Endothelial cell of umbilical vein (primary cell): ENCODE data around the gene XPNPEP1. TPM values are rescaled to one million over a fixed set of nuclear protein-coding genes. Genes with fewer than 3 reads are reported as not detected.

Experiments
- BruUV-seq: library from RNA; stranded (reverse); fragments of 400-500 nt; replicated peaks from 2 replicates; lab custom pipeline; 2021; lab: Mats Ljungman, UMichigan
- CTCF ChIA-PET: fragments of 300-600, 350-600 bp; sonication (Branson Sonifier 250); formaldehyde crosslinking; loops from one replicate; lab custom pipeline; 2021; ENCODE audit warnings: antibody characterized with exemption, inconsistent platforms; lab: Charles Lee
- POLR2A ChIA-PET: fragments of 300-600, 350-600 bp; sonication (Branson Sonifier 250); formaldehyde crosslinking; loops from one replicate; lab custom pipeline; 2021; ENCODE audit warnings: antibody characterized with exemption, inconsistent platforms; lab: Charles Lee
- DNase-seq: peaks from one replicate; pipeline ENCODE4 v3.0.0-alpha.2; 2011; ENCODE audit warnings: low read depth, low spot score
- FAIRE-seq: peaks from 2 replicates; lab custom pipeline; 2011; peaks lifted over from hg19 to GRCh38; lab: Jason Lieb, UNC
- H2AFZ ChIP-seq: 2 replicates; pipeline ENCODE4 v1.6.0; 2012; ENCODE audit warnings: low read depth, low read length, control low read depth, inconsistent platforms
- H3K27ac ChIP-seq: 2 replicates; pipeline ENCODE4 v1.5.1; 2011; ENCODE audit warnings: low read depth, mild to moderate bottlenecking, control low read depth, low read length, moderate library complexity; ENCODE audit not compliant: insufficient read depth
- H3K27me3 ChIP-seq, 2 experiments: 2 replicates each; pipeline versions ENCODE4 v1.6.0 to v1.6.1; 2011; ENCODE audit warnings: low read length in 2 of 2, mixed read lengths in 1 of 2; ENCODE audit not compliant: control insufficient read depth in 2 of 2, insufficient read depth in 2 of 2
- H3K36me3 ChIP-seq, 2 experiments: 2 replicates in 1 of 2; 3 replicates in 1 of 2; pipeline ENCODE4 v1.5.1; 2011; ENCODE audit warnings: low read length in 2 of 2, mild to moderate bottlenecking in 1 of 2, moderate library complexity in 1 of 2; ENCODE audit not compliant: control insufficient read depth in 2 of 2, insufficient read depth in 2 of 2; ENCODE audit errors: extremely low read depth in 1 of 2
- H3K4me1 ChIP-seq: 3 replicates; pipeline ENCODE4 v1.5.1; 2011; ENCODE audit warnings: mild to moderate bottlenecking, low read length; ENCODE audit not compliant: control insufficient read depth, insufficient read depth; ENCODE audit errors: extremely low read depth
- H3K4me2 ChIP-seq: 2 replicates; pipeline ENCODE4 v1.6.1; 2011; ENCODE audit warnings: low read length, control low read depth, mixed read lengths; ENCODE audit not compliant: insufficient read depth
- H3K4me3 ChIP-seq, 3 experiments: fragments of 200-600 bp in 1 of 3; sonication (generic), shearing (Covaris generic) in 1 of 3; replicated peaks in 1 of 3; 2 replicates each; pipeline ENCODE4 v1.5.1; 2011 to 2016; ENCODE audit warnings: control low read depth in 3 of 3, low read length in 3 of 3, mild to moderate bottlenecking in 2 of 3, inconsistent platforms in 1 of 3, low read depth in 1 of 3, moderate library complexity in 1 of 3; ENCODE audit not compliant: insufficient read depth in 1 of 3
- H3K79me2 ChIP-seq: 2 replicates; pipeline ENCODE4 v1.6.0; 2012; ENCODE audit warnings: low read length, inconsistent platforms; ENCODE audit not compliant: control insufficient read depth, insufficient read depth
- H3K9ac ChIP-seq: replicated peaks from 2 replicates; pipeline ENCODE3; 2011; ENCODE audit warnings: low read length, control low read depth; ENCODE audit not compliant: insufficient read depth; ENCODE audit errors: extremely low read depth
- H3K9me1 ChIP-seq: replicated peaks from 3 replicates; pipeline ENCODE4 v1.6.0; 2011; ENCODE audit warnings: mild to moderate bottlenecking, low read length; ENCODE audit not compliant: control insufficient read depth, insufficient read depth; ENCODE audit errors: extremely low read depth
- H3K9me3 ChIP-seq: replicated peaks from 2 replicates; pipeline ENCODE4 v1.5.1; 2012; ENCODE audit warnings: low read length, inconsistent platforms; ENCODE audit not compliant: control insufficient read depth, insufficient read depth
- H4K20me1 ChIP-seq: replicated peaks from 2 replicates; pipeline ENCODE3; 2011; ENCODE audit warnings: mild to moderate bottlenecking, low read length; ENCODE audit not compliant: control insufficient read depth, insufficient read depth; ENCODE audit errors: extremely low read depth
- CTCF ChIP-seq, 2 donors: IDR thresholded peaks; 1 replicate in 1 of 2; 2 replicates in 1 of 2; pipeline ENCODE4 v1.5.1; 2011; ENCODE audit warnings: low read length in 2 of 2, mild to moderate bottlenecking in 2 of 2, moderate library complexity in 2 of 2, control low read depth in 1 of 2, inconsistent platforms in 1 of 2, low read depth in 1 of 2; ENCODE audit not compliant: insufficient read depth in 1 of 2; ENCODE audit errors: extremely low read depth in 1 of 2
- EZH2 ChIP-seq: IDR thresholded peaks from 2 replicates; pipeline ENCODE4 v1.6.1; 2012; ENCODE audit warnings: borderline replicate concordance, low read depth, mild to moderate bottlenecking, moderate library complexity, low read length, inconsistent platforms; ENCODE audit not compliant: severe bottlenecking
- FOS ChIP-seq: IDR thresholded peaks from 2 replicates; pipeline ENCODE4 v1.6.1; 2011; ENCODE audit warnings: mild to moderate bottlenecking, low read length, moderate library complexity, borderline replicate concordance; ENCODE audit not compliant: insufficient read depth
- GATA2 ChIP-seq: IDR thresholded peaks from 2 replicates; pipeline ENCODE4 v1.7.0; 2011; ENCODE audit warnings: low read depth, mild to moderate bottlenecking, moderate library complexity, mixed read lengths, low read length; ENCODE audit not compliant: insufficient read length, insufficient read depth
- JUN ChIP-seq: IDR thresholded peaks from 2 replicates; pipeline ENCODE4 v1.6.1; 2011; ENCODE audit warnings: borderline replicate concordance, low read depth; ENCODE audit not compliant: insufficient read length, insufficient read depth
- MYC ChIP-seq: IDR thresholded peaks from one replicate; pipeline ENCODE4 v1.6.1; 2011; ENCODE audit warnings: mild to moderate bottlenecking, low read depth, low read length
- POLR2A ChIP-seq: IDR thresholded peaks from 2 replicates; pipeline ENCODE4 v1.6.1; 2012; ENCODE audit warnings: low read depth, mild to moderate bottlenecking, control low read depth, low read length
- POLR2AphosphoS5 ChIP-seq: IDR thresholded peaks from 2 replicates; pipeline ENCODE4 v1.6.1; 2012; ENCODE audit warnings: low read depth, mild to moderate bottlenecking, control low read depth, low read length, moderate library complexity; ENCODE audit not compliant: insufficient read depth
- dilution Hi-C: fragments of 300-500 bp; cut with MboI; formaldehyde crosslinking; loops from one replicate; pipeline ENCODE4 v1.15.0; 2019; ENCODE audit warnings: low sequenced_read_pairs; ENCODE audit not compliant: extremely low pct_ligation_motif_present
- intact Hi-C: fragments of 100-400 bp; cut with micrococcal nuclease; formaldehyde crosslinking; loops from one replicate; pipeline ENCODE4 v1.10.0; 2022
- polyA plus RNA-seq, 4 experiments: library from polyadenylated mRNA; depleted of rRNA in 3 of 4; stranded (reverse) in 3 of 4; unstranded in 1 of 4; fragments of >200 nt; gene quantifications; 2 replicates each; pipeline versions ENCODE4 v1.2.1 to v1.2.3, GENCODE V29; 2011 to 2012; ENCODE audit warnings: missing spikeins in 1 of 4
- total RNA-seq: library from RNA; stranded (reverse); gene quantifications from 2 replicates; pipeline ENCODE4 v1.2.3, GENCODE V29; 2021
- TF ChIP-seq, protein P1 (sequence below): IDR thresholded peaks from 2 replicates; pipeline ENCODE4 v1.6.1; 2011; ENCODE audit not compliant: insufficient read depth, insufficient read length

The XPNPEP1 gene
- total and polyA plus RNA-seq, 2 donors (not counting 3 experiments of a cell fraction or from before 2014, with no cell fraction given), result 81.1 to 245 TPM

GRCh38 chr10:109964318-109964717, 41.0 kb upstream of the XPNPEP1 start:
- H3K36me3 ChIP-seq, result no peaks in the 10 kb centered on the region
- no peaks in the 10 kb centered on the region for H3K27me3 ChIP-seq
- TF ChIP-seq GATA2 (no peak), FOS (no peak), EZH2 (no peak), JUN (no peak), POLR2AphosphoS5 (no peak), MYC (no peak), POLR2A (no peak), CTCF (IDR thresholded peaks at IDR 0.05; ENCODE audit: extremely low read depth in 1 of 2, insufficient read depth in 1 of 2, low read depth in 1 of 2, low read length in 2 of 2) (no peak)
- TF ChIP-seq, protein P1, sequence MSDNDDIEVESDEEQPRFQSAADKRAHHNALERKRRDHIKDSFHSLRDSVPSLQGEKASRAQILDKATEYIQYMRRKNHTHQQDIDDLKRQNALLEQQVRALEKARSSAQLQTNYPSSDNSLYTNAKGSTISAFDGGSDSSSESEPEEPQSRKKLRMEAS, result no peak
- no peak overlapping the region for H2AFZ ChIP-seq
- BruUV-seq, result no TSS peak
- H4K20me1 ChIP-seq, result no peaks in the 10 kb centered on the region
- H3K79me2 ChIP-seq, result no peaks in the 10 kb centered on the region
- dilution Hi-C loops (no loop called here), intact Hi-C loops (no loop called here)
- H3K4me3 ChIP-seq, result no peak overlapping the region
- H3K9me3 ChIP-seq, result no peaks in the 10 kb centered on the region
- H3K4me1 ChIP-seq, result peaks cover 33% of the 10 kb centered on the region
- no peak for FAIRE-seq
- POLR2A ChIA-PET, result no interaction called here
- no peaks in the 10 kb centered on the region for H3K9me1 ChIP-seq
- CTCF ChIA-PET, result interaction anchor here (1.0 to 2.5 kb wide), 6 partner anchors 12 to 120 kb away, joined by 3 to 17 read pairs (median 4); no protein-coding TSS in a partner anchor
- no peak overlapping the region for H3K4me2 ChIP-seq
- H3K27ac ChIP-seq, result no peak overlapping the region
- H3K9ac ChIP-seq, result no peak overlapping the region
- no peak for DNase-seq
